CD1c-positive myeloid dendritic cell (primary cell): ENCODE data around the gene SLC16A6.
"Not testable (repeated sequence)": the region's sequence is repeated elsewhere in the genome, so short reads cannot be mapped to it uniquely, and the experiment has no call there.

Experiments
- DNase-seq: peaks from one replicate; pipeline ENCODE4 v3.0.0-alpha.2; 2016; ENCODE audit errors: extremely low spot score

SLC16A6 gene

DNA sequence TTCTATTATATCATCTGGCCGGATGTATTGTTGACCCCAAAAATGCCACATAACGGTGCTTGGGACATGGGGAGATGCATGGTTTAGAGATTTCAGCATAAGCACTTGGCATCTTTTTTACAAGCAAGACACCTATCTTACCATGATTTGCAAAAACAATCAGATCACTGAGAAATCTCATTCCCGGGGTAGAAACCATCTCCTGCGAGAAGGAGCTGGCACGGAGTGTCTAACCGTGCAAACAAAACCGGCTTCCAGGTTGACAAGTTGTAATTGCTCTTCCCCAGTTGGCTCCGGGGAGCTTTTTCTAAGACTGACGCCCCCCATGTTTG is 1.0 kb downstream of the SLC16A6 start:
- peak; percentile 51 for DNase-seq

GRCh38 chr17:68289473-68289872 is 1.5 kb downstream of the SLC16A6 start:
- no peak for DNase-seq

DNA sequence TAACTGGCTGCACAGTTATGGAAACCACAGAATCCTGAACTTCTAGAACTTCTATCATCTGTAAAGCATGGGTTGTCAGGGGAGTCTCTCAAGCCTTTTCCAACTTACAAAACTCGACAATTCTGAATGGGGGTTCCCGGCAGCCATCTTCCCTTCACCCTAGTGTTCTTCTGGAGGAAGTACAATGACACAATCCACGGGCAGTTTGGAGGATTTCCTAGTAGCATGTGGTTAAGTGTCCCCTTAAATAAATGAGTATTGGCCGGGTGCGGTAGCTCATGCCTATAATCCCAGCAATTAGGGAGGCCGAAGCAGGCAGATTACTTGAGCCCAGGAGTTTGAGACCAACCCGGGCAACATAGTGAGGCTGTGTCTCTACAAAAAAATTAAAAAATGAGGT is 2.1 kb downstream of the SLC16A6 start:
- DNase-seq = peak; percentile 86

DNA sequence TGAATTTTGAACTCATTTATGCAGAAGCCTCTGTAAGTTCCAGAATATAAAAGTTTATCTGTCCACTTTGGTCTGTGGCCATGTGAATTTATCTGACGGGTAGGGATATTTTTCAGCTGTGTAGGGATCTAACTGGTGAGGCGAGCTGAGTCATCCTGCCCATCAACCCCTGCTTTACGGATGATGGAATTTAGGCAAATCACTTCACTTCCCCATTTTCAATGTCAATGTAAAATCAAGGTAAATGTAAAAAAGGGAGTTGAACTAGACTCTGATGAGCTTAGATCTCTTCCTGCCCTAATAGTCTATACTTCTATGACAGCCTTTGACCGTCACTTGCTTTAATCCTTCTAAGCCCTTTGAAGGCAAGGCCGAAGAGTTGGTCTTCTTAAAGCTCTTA is 2.6 kb downstream of the SLC16A6 start:
- peak; percentile 82 for DNase-seq

DNA sequence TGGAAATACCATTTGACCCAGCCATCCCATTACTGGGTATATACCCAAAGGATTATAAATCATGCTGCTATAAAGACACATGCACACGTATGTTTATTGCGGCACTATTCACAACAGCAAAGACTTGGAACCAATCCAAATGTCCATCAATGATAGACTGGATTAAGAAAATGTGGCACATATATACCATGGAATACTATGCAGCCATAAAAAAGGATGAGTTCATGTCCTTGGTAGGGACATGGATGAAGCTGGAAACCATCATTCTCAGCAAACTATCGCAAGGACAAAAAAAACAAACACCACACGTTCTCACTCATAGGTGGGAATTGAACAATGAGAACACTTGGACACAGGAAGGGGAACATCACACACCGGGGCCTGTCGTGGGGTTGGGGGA is 9.0 kb downstream of the SLC16A6 start:
- not testable (repeated sequence) for DNase-seq

DNA sequence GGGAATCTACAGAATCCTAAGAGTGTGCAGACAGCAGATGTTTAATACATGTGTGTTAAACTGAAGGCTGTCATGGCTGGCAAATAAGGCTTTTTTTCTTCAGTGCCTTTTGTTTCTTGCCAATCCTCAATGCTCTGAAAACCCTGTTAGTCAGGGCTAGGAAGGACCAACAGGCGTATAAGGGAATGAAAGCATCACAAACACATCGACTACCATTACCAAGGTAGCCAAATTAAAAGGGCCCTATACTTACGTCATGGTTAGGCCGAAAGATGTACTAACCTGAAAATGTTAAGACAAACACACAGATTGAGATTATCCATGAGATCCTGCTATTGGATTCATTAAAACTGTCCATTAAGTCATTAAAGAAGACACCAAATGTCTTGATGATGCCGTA is 13.1 kb downstream of the SLC16A6 start:
- no peak for DNase-seq

- DNase-seq = not testable (repeated sequence)
These were observed 14.6 kb downstream of the SLC16A6 start for GRCh38 chr17:68276339-68276738.

GRCh38 chr17:68273722-68274121 is 17.2 kb downstream of the SLC16A6 start:
- no peak for DNase-seq

DNA sequence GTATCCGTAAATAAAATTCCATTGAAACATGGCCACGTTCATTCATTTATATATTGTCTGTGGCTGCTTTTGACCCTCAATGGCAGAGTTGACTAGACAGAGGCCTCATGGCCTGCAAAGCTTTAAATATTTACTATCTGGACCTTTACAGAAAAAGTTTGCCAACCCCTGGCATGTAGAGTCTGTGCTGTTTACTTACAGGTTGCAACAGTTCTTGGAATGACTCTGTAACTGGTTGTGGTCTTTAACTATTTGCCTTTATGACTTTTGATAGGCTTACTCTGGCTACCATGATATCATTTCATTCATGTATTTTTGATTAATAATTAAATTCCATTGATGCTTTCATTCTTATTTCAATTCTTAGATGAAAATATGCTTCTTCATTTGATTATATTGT is 25.1 kb downstream of the SLC16A6 start:
- DNase-seq = not testable (repeated sequence)

- DNase-seq = peak; percentile 66
These were observed 27.7 kb downstream of the SLC16A6 start for GRCh38 chr17:68263101-68263681.

DNA sequence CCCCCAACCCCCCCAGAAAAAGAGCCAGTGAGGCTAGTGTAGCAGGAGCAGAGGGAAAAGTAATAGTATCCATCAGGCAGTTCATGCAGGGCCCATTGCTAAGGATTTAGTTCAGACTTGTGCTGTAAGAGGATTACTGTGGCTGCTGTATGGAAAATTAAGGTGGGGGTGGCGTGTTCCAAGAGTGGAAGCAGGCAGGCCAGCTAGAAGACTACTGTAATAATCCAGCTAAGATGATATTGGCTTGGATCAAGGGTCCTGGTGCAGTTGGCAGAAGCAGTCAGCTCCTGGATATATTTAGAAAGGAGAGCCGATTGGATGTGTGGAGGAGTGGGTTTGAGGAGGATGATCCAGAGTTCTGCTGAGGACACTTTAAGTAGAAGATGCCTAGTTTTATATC is 28.5 kb downstream of the SLC16A6 start:
- DNase-seq = not testable (repeated sequence)

GRCh38 chr17:68260051-68260762 is 30.7 kb downstream of the SLC16A6 start:
- DNase-seq = no peak

DNA sequence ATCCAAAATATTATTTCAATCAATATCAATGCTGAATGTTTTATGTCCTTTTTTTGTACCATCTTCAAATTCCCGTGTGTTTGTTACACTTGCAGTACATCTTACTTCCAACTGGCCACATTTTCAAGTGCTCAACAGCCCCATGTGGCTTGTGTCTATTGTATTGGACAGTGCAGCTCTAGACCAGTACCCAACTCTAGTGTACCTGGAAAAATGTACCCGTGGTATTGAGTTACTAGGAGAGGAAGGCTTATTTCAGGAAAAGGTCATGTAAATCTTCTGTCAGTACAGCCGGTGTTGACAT is 31.3 kb downstream of the SLC16A6 start:
- not testable (repeated sequence) for DNase-seq

DNA sequence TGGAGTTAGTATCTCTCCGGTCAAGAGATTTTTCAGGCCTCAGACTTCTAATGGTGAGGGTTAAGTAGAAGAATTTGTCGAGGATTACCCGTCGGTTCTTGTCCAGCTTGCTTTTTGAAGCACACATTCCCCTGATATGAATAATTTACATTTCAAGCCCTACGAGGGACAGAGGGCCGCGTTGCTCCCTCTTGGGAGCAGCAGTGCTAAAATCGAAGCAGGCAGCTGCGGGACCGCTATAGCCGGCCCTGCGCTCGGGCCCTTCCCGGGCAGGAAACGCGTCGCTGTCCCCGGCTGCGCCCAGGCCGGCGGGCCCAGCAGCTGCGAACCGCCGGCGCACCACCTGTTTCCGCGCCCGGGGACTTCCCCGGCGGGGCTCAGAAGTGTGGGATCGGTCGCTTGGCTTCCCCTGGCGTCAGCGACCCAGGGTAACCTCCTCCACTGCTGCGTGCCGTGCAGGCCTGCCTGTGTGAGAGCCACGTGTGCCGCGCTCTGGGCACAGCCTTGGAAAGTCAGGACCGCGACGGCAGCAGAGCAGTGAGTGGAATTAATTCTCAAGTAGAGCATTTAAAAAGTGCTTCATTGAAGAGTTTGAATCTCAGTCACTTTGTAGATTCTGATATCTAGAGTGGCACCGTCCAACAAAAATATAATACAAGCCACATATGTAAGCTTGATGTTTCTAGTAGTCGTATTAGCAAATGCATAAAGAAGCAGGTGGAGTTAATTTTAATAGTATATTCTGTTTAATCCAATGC is 31.9 kb downstream of the SLC16A6 start:
- DNase-seq = peak; percentile 53

GRCh38 chr17:68257934-68258333 is 33.0 kb downstream of the SLC16A6 start:
- DNase-seq = no peak

DNA sequence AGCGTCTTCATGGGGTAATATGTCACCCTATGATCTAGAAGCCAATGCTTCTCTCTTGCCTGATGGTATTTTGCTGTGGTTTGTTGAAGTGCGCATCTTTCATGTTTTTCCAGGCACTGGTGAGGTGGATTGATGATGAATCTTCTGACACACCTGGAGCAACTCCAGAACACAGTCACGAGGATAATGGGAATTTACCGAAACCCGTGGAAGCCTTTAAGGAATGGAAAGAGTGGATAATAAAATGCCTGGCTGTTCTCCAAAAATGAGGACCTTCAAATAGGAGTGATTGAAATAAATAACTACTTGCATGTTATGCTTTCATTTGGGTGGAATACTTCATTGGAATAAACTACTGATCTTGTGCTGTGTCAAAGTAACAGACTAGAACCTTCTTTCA is 34.2 kb downstream of the SLC16A6 start:
- DNase-seq = not testable (repeated sequence)

DNA sequence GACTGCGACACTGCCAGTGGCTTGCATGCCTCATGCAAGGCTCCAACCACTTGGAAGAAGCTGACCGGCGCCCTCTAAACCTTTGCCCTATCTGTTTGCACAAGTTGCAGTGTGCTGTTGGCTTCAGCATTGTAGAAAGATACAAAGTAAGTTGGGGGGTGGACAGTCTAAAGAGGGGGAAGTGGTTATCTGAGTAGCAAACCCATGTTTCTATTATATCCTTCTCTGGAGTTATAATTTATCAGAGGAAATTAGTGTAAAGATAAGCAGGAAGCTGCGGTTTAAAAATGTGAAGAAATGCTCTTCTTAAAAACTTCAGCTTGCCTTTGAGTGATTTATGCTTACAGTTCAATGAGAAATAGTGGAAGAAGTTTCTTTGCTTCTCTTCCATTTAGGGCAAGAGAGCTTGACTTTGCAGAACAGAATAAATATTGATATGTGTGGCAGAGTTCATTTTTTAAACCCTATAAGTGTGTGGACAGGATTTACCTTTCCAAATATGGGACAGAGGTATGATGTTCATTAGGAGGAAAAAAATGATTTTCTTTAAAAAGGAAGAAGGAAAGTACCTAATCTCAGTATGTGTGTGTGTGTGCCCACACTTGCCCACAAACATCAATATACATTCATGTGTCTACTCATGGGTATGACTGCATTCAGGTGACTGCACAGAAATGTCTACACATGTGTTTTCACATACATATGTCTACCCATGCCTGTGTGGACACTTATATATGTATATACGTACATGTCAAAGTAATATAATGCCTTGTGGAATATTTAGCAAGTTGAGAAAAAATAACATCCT is 35.0 kb downstream of the SLC16A6 start:
- DNase-seq = peak; percentile 67

DNA sequence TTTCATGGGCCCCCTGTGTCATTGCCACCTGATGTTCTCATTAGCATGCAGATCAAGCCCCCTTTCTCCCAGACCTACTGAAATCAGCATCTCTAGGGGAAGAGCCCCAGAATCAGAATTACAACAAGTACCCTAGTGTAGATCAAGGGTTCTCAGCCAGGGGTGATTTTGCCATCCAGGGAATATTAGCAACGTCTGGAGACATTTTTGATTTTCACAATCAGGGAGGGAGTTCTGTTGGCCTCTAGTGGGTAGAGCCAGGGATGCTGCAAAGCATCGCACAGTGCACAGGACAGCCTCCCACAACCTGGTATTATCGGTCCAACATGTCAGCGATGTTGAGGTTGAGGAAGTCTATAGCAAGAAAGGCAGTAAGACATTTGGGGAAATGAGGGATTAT is 35.8 kb downstream of the SLC16A6 start:
- DNase-seq = no peak

- DNase-seq = not testable (repeated sequence)
These were observed 37.5 kb downstream of the SLC16A6 start for GRCh38 chr17:68253426-68253825.

- DNase-seq = peak; percentile 70
These were observed 41.6 kb downstream of the SLC16A6 start for GRCh38 chr17:68249354-68249765.

DNA sequence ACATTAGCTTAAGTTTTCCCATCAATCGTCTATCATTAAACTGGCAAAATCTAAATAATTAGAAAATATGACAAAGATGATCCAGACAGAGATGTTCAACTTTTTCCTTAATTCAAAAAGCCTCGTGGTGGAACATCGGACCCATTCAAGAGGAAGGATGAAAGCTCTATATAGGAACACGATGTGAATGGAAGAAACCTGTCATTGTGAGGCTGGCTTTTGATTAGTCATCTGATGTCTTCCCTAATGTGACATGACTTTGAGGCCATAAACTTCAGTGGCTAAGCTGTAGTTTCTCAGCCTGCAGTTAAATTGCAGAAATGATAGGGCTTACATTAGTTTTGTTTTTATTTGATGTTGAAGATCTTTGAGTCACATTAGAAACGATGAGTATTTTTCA is 42.0 kb downstream of the SLC16A6 start:
- DNase-seq = peak; percentile 80

GRCh38 chr17:68248199-68248825 is 42.6 kb downstream of the SLC16A6 start:
- DNase-seq = peak; percentile 5
